ENCODE measurements around the gene GP1BA. TPM values are rescaled to one million over a fixed set of nuclear protein-coding genes. Genes with fewer than 3 reads are reported as not detected.

Gene GP1BA
- total and polyA plus RNA-seq, 2 donors (not counting 3 experiments of a cell fraction or from before 2014, with no cell fraction given) = not detected

DNA sequence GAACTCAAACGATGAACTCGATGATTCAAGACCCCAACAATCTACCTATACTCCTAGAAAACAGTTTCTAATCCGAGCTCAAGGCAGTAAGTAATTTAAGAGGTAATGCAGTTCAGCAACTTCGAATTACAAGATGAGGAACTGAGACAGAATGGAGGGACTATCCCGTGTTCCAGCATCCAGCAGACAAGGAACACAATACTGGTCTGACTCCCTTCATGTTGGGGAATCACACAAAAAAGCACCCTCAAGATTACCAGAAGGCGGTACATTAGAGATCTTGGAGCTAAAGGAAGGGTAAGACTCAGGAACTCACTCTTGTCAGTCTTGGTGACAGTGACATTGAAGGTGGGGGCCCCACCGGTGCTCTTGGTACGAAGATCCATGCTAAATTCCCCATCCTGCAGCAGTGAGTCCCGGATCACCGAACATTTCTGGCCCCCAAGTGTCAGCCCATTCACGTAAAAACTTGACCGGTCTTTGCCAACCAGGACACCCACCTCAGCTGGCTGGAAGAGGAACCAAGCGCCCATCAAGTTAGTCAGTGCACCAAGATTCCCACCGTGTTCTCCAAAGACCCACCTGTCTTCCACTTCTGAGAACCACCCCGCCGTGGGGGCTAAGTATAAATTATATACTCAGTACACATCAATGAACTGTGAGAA lies 14.4 kb downstream of the GP1BA start:
- Histone ChIP-seq H2AFZ (ENCODE audit: low read depth, low read length) (no peak overlapping the region), H3K27me3 (ENCODE audit: control insufficient read depth in 2 of 2, insufficient read depth in 2 of 2, low read length in 2 of 2) (no peaks in the 10 kb centered on the region), H3K4me2 (ENCODE audit: insufficient read depth, low read length) (peak overlapping the region; percentile 93), H3K4me1 (ENCODE audit: control insufficient read depth, extremely low read depth, insufficient read depth, low read length) (peaks cover 31% of the 10 kb centered on the region), H3K9ac (replicated peaks; ENCODE audit: extremely low read depth, insufficient read depth, low read length) (peak overlapping the region; percentile 66), H3K36me3 (ENCODE audit: control insufficient read depth in 2 of 2, extremely low read depth in 1 of 2, insufficient read depth in 2 of 2, low read length in 2 of 2) (peaks cover 13 to 28% of the 10 kb centered on the region in 2 experiments), H3K9me3 (replicated peaks; ENCODE audit: control insufficient read depth, insufficient read depth, low read length) (no peaks in the 10 kb centered on the region), H3K27ac (ENCODE audit: insufficient read depth, low read depth, low read length) (no peak overlapping the region), H3K9me1 (replicated peaks; ENCODE audit: control insufficient read depth, extremely low read depth, insufficient read depth, low read length) (no peaks in the 10 kb centered on the region), H3K4me3 (replicated peaks in 1 of 3; ENCODE audit: insufficient read depth in 1 of 3, low read depth in 1 of 3, low read length in 3 of 3) (peak overlapping the region; percentile 86 to 99 (median 95)), H4K20me1 (replicated peaks; ENCODE audit: control insufficient read depth, extremely low read depth, insufficient read depth, low read length) (no peaks in the 10 kb centered on the region), H3K79me2 (ENCODE audit: control insufficient read depth, insufficient read depth, low read length) (peaks cover 68% of the 10 kb centered on the region)
- dilution Hi-C loops (cut with MboI; ENCODE audit: extremely low pct_ligation_motif_present, low sequenced_read_pairs) (no loop called here), intact Hi-C loops (cut with micrococcal nuclease) (loop anchor here (1.0 kb wide), 1 partner anchor 40 kb away; no protein-coding TSS in a partner anchor)
- DNase-seq (ENCODE audit: low read depth, low spot score) (no peak), FAIRE-seq (peak; percentile 46)
- ChIA-PET POLR2A (interaction anchor here (1.7 to 2.3 kb wide), 2 partner anchors 21 kb away, joined by 5 to 18 read pairs; partner anchors contain the start of gene SPAG7), CTCF (interaction anchor here (1.0 to 2.8 kb wide), 3 partner anchors 37 to 41 kb away, joined by 4 to 12 read pairs (median 8); partner anchors contain the start of gene CAMTA2)
- TF ChIP-seq MAX (IDR thresholded peaks at IDR 0.05; ENCODE audit: insufficient read depth, insufficient read length) (no peak), JUN (IDR thresholded peaks at IDR 0.05; ENCODE audit: borderline replicate concordance, insufficient read depth, insufficient read length, low read depth) (no peak), EZH2 (IDR thresholded peaks at IDR 0.05; ENCODE audit: borderline replicate concordance, low read depth, low read length, severe bottlenecking) (no peak), MYC (IDR thresholded peaks at IDR 0.05; ENCODE audit: low read depth, low read length) (no peak), GATA2 (IDR thresholded peaks at IDR 0.05; ENCODE audit: insufficient read depth, insufficient read length, low read depth, low read length) (no peak), POLR2AphosphoS5 (IDR thresholded peaks at IDR 0.05; ENCODE audit: insufficient read depth, low read depth, low read length) (no peak), POLR2A (IDR thresholded peaks at IDR 0.05; ENCODE audit: low read depth, low read length) (no peak), FOS (IDR thresholded peaks at IDR 0.05; ENCODE audit: borderline replicate concordance, insufficient read depth, low read length) (no peak), CTCF (IDR thresholded peaks at IDR 0.05; ENCODE audit: extremely low read depth in 1 of 2, insufficient read depth in 1 of 2, low read depth in 1 of 2, low read length in 2 of 2) (no peak)
- TSS peak; percentile 66 for BruUV-seq (replicated peaks)
